ENCODE data around the gene RNF43.

Gene RNF43

GRCh38 chr17:58377661-58378060, 39.7 kb downstream of the RNF43 start:
- H3K4me3 ChIP-seq (ENCODE audit: low read depth, low read length) = no peak overlapping the region
- DNase-seq (ENCODE audit: low read depth) = no peak
- TF ChIP-seq, protein P1, sequence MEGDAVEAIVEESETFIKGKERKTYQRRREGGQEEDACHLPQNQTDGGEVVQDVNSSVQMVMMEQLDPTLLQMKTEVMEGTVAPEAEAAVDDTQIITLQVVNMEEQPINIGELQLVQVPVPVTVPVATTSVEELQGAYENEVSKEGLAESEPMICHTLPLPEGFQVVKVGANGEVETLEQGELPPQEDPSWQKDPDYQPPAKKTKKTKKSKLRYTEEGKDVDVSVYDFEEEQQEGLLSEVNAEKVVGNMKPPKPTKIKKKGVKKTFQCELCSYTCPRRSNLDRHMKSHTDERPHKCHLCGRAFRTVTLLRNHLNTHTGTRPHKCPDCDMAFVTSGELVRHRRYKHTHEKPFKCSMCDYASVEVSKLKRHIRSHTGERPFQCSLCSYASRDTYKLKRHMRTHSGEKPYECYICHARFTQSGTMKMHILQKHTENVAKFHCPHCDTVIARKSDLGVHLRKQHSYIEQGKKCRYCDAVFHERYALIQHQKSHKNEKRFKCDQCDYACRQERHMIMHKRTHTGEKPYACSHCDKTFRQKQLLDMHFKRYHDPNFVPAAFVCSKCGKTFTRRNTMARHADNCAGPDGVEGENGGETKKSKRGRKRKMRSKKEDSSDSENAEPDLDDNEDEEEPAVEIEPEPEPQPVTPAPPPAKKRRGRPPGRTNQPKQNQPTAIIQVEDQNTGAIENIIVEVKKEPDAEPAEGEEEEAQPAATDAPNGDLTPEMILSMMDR (IDR thresholded peaks at IDR 0.05; ENCODE audit: control insufficient read depth, extremely low read depth, insufficient read depth) = no peak

DNA sequence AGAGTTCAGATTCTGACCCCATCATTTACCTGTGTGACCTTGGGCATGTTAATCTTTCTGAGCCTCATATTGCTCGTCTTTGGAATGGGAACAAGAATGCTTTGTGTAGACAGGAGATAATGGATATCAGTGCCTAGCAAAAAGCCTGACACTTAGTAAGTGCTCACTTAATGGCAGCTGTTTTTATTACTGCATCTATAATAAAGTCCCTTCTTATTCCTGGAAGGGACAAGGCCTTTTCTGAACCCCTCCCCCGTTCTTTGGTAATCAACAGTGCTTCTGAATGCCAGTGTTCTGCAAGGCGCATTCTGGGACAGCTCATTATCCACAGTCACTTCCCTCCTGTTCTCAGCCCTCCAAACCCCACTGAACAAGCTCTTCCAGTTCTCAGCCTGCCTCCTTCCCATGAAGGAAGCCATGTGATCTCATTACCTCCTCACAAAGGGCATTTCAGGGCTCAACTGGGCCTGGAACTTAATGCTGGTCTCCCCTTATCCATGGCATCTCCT, 40.2 kb downstream of the RNF43 start:
- H3K4me3 ChIP-seq (ENCODE audit: low read depth, low read length) = no peak overlapping the region
- TF ChIP-seq, protein P1 (IDR thresholded peaks at IDR 0.05; ENCODE audit: control insufficient read depth, extremely low read depth, insufficient read depth) = no peak
- peak; percentile 87 for DNase-seq (ENCODE audit: low read depth)

- TF ChIP-seq, protein P1 (IDR thresholded peaks at IDR 0.05; ENCODE audit: control insufficient read depth, extremely low read depth, insufficient read depth) = no peak
- no peak for DNase-seq (ENCODE audit: low read depth)
- H3K4me3 ChIP-seq (ENCODE audit: low read depth, low read length) = no peak overlapping the region
Measured at GRCh38 chr17:58376472-58377000, 40.8 kb downstream of the RNF43 start.

GRCh38 chr17:58375811-58376210, 41.5 kb downstream of the RNF43 start:
- TF ChIP-seq, protein P1 (IDR thresholded peaks at IDR 0.05; ENCODE audit: control insufficient read depth, extremely low read depth, insufficient read depth) = no peak
- no peak for DNase-seq (ENCODE audit: low read depth)

DNA sequence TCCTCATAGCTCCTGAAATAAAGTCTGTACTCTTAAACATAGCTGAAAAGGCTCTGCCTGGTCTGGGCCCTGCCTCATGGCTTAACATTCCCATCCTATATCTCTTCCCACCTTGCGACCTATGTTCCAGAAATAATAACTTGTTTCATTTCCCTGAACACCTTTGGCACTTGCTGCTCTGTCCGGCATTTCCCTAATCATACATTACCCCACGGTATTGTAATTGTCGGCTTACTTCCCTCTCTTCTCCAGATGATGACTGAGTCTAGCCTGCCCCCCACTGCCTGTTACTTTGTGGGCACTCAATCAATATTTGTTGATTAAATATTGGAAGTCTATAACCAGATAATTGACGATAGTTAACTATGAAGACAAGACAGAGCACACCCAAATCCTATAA, 42.1 kb downstream of the RNF43 start:
- DNase-seq (ENCODE audit: low read depth) = no peak
- TF ChIP-seq, protein P1 (IDR thresholded peaks at IDR 0.05; ENCODE audit: control insufficient read depth, extremely low read depth, insufficient read depth) = no peak
- H3K4me3 ChIP-seq (ENCODE audit: low read depth, low read length) = no peak overlapping the region

More at GRCh38 chr17:58375811-58376210, 41.5 kb downstream of the RNF43 start:
- no peak overlapping the region for H3K4me3 ChIP-seq (ENCODE audit: low read depth, low read length)

GRCh38 chr17:58373923-58374322, 43.4 kb downstream of the RNF43 start:
- H3K4me3 ChIP-seq (ENCODE audit: low read depth, low read length) = no peak overlapping the region
- TF ChIP-seq, protein P1 (IDR thresholded peaks at IDR 0.05; ENCODE audit: control insufficient read depth, extremely low read depth, insufficient read depth) = no peak
- DNase-seq (ENCODE audit: low read depth) = no peak

DNA sequence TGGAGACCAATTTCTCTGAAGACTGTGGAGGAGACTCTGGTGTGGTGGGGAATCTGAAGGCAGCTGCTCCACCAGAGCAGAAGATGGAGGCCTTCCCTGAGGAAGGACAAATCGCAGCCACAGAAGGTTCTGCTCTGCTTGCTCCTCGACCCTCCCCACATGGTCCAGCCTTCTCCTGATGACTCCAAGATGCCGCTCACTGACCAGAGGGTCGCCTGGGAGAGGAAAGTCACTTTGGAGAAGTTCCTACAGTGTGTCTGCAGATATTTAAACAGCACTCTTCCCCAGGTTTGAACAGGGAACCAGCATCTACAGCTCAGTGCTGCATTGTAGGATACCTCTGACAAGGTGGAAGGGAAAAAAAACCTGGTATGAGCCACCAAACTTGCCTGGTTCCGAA, 44.3 kb downstream of the RNF43 start:
- DNase-seq (ENCODE audit: low read depth) = no peak
- TF ChIP-seq, protein P1 (IDR thresholded peaks at IDR 0.05; ENCODE audit: control insufficient read depth, extremely low read depth, insufficient read depth) = no peak

More for the DNA sequence above, 44.3 kb downstream of the RNF43 start:
- H3K4me3 ChIP-seq (ENCODE audit: low read depth, low read length) = no peak overlapping the region
